Stomach (tissue), 4 donors: Measurements from ENCODE around the gene GPR108.
A peak's percentile ranks its signal among the peaks of the same experiment; 100 is the strongest.

Source experiments
- CTCF ChIP-seq, 7 experiments: fragments of 450-650 bp in 4 of 7; fragments of 200-600 bp in 3 of 7; sonication (generic) in 3 of 7; IDR thresholded peaks; one replicate each; pipeline ENCODE4 v1.5.1; 2016 to 2019; ENCODE audit warnings: antibody characterized with exemption in 7 of 7, control low read depth in 2 of 7, mild to moderate bottlenecking in 1 of 7
- POLR2A ChIP-seq, 4 donors: fragments of 450-650 bp; IDR thresholded peaks; one replicate each; pipeline ENCODE4 v1.6.1; 2016; ENCODE audit warnings: antibody characterized with exemption in 4 of 4, control low read depth in 2 of 4, mild to moderate bottlenecking in 1 of 4, moderate library complexity in 1 of 4
- POLR2AphosphoS5 ChIP-seq, 3 donors: sonication (generic); formaldehyde crosslinking; IDR thresholded peaks; one replicate each; pipeline ENCODE4 v1.6.1; 2016; ENCODE audit warnings: antibody characterized with exemption in 3 of 3

- TF ChIP-seq POLR2A (IDR thresholded peaks at IDR 0.05) (no peak), CTCF (IDR thresholded peaks at IDR 0.05) (no peak), POLR2AphosphoS5 (IDR thresholded peaks at IDR 0.05) (peak in 2 of 3 donors; percentile 9 to 17)
Observed at GRCh38 chr19:6739390-6739882, 2.1 kb upstream of the GPR108 start, which contains the start of gene TRIP10.
